H1 (cell line): ENCODE measurements around the gene ZNF830. TPM values are rescaled to one million over a fixed set of nuclear protein-coding genes. Genes with fewer than 3 reads are reported as not detected.

ENCODE experiments used
- CTCF ChIA-PET: fragments of 300-600 bp; sonication (Branson Sonifier 250); formaldehyde crosslinking; loops from one replicate; lab custom pipeline; 2021; ENCODE audit not compliant: partially characterized antibody; lab: Charles Lee
- POLR2A ChIA-PET: fragments of 300-600 bp; sonication (Branson Sonifier 250); formaldehyde crosslinking; loops from one replicate; lab custom pipeline; 2021; ENCODE audit warnings: inconsistent platforms; ENCODE audit not compliant: partially characterized antibody; lab: Charles Lee
- DNase-seq, 2 experiments: peaks; one replicate each; pipeline versions ENCODE4 v3.0.0 to v3.0.0-alpha.2; 2010 to 2022; ENCODE audit warnings: low spot score in 2 of 2, low read depth in 1 of 2, mixed read lengths in 1 of 2
- FAIRE-seq: peaks from 2 replicates; lab custom pipeline; 2011; peaks lifted over from hg19 to GRCh38; lab: Jason Lieb, UNC
- H2AFZ ChIP-seq: 2 replicates; pipeline ENCODE4 v1.8.1; 2012; ENCODE audit warnings: low read length, inconsistent platforms
- H2AK5ac ChIP-seq: 2 replicates; pipeline ENCODE4 v1.6.1; 2013; ENCODE audit warnings: low read depth, low read length
- H2BK120ac ChIP-seq: replicated peaks from 2 replicates; pipeline ENCODE3; 2013; ENCODE audit warnings: low read depth, low read length, inconsistent platforms
- H2BK12ac ChIP-seq: 2 replicates; pipeline ENCODE4 v1.6.1; 2013; ENCODE audit warnings: low read depth, low read length
- H2BK15ac ChIP-seq: 2 replicates; pipeline ENCODE4 v1.6.1; 2013; ENCODE audit warnings: low read length
- H2BK20ac ChIP-seq: 2 replicates; pipeline ENCODE4 v1.6.1; 2013; ENCODE audit warnings: low read length
- H2BK5ac ChIP-seq: 2 replicates; pipeline ENCODE4 v1.6.1; 2013; ENCODE audit warnings: low read depth, low read length
- H3K14ac ChIP-seq: 2 replicates; pipeline ENCODE4 v1.6.1; 2013; ENCODE audit warnings: inconsistent platforms; ENCODE audit not compliant: insufficient read length
- H3K18ac ChIP-seq: 2 replicates; pipeline ENCODE4 v1.6.1; 2013; ENCODE audit warnings: low read length; ENCODE audit errors: extremely low read depth
- H3K23ac ChIP-seq: 2 replicates; pipeline ENCODE4 v1.6.1; 2013; ENCODE audit warnings: inconsistent platforms; ENCODE audit not compliant: insufficient read length
- H3K23me2 ChIP-seq: 2 replicates; pipeline ENCODE4 v1.6.1; 2013; ENCODE audit warnings: low read depth, low read length
- H3K27ac ChIP-seq: 2 replicates; pipeline ENCODE4 v1.6.1; 2011; ENCODE audit warnings: low read depth, low read length, inconsistent platforms
- H3K27me3 ChIP-seq, 4 experiments: replicated peaks in 1 of 4; 1 replicate in 1 of 4; 2 replicates in 3 of 4; pipeline versions ENCODE4 v1.6.1 to v1.8.1; 2011 to 2013; ENCODE audit warnings: low read length in 3 of 4, mild to moderate bottlenecking in 3 of 4, inconsistent platforms in 2 of 4, mixed read lengths in 2 of 4, moderate library complexity in 1 of 4; ENCODE audit not compliant: control insufficient read depth in 3 of 4, insufficient read depth in 3 of 4; ENCODE audit errors: extremely low read depth in 1 of 4
- H3K36me3 ChIP-seq, 4 experiments: 2 replicates each; pipeline versions ENCODE4 v1.6.1 to v1.8.1; 2011 to 2013; ENCODE audit warnings: mild to moderate bottlenecking in 4 of 4, low read length in 3 of 4, moderate library complexity in 2 of 4, control low read depth in 1 of 4, inconsistent platforms in 1 of 4; ENCODE audit not compliant: insufficient read depth in 4 of 4, control insufficient read depth in 2 of 4
- H3K4ac ChIP-seq: replicated peaks from 2 replicates; pipeline ENCODE3; 2013; ENCODE audit warnings: low read length, low read depth, mixed read lengths, inconsistent platforms; ENCODE audit not compliant: insufficient read length
- H3K4me1 ChIP-seq, 4 experiments: replicated peaks in 1 of 4; 1 replicate in 1 of 4; 2 replicates in 3 of 4; pipeline versions ENCODE4 v1.6.1 to v1.8.1; 2011 to 2013; ENCODE audit warnings: low read length in 3 of 4, inconsistent platforms in 2 of 4, mixed read lengths in 1 of 4; ENCODE audit not compliant: insufficient read depth in 4 of 4, control insufficient read depth in 3 of 4
- H3K4me2 ChIP-seq, 2 experiments: 2 replicates each; pipeline versions ENCODE4 v1.6.1 to v1.8.1; 2011 to 2013; ENCODE audit warnings: low read depth in 2 of 2, low read length in 2 of 2, control low read depth in 1 of 2, inconsistent platforms in 1 of 2, mild to moderate bottlenecking in 1 of 2; ENCODE audit not compliant: insufficient read depth in 1 of 2
- H3K4me3 ChIP-seq, 4 experiments: fragments of 200-600, 300-600 bp in 1 of 4; sonication (generic), shearing (Covaris generic), sonication (Bioruptor Twin) in 1 of 4; 2 replicates each; pipeline versions ENCODE4 v1.5.1 to v1.8.1; 2011 to 2016; ENCODE audit warnings: low read length in 4 of 4, low read depth in 3 of 4, control low read depth in 2 of 4, inconsistent platforms in 2 of 4, mild to moderate bottlenecking in 2 of 4, mixed read lengths in 1 of 4, moderate library complexity in 1 of 4; ENCODE audit not compliant: insufficient read depth in 2 of 4; ENCODE audit errors: extremely low read depth in 1 of 4
- H3K56ac ChIP-seq: replicated peaks from 2 replicates; pipeline ENCODE3; 2013; ENCODE audit warnings: low read depth, mild to moderate bottlenecking, mixed read lengths, low read length, inconsistent platforms; ENCODE audit not compliant: insufficient read length
- H3K79me1 ChIP-seq: 2 replicates; pipeline ENCODE4 v1.6.1; 2013; ENCODE audit warnings: low read depth, low read length, control low read depth
- H3K79me2 ChIP-seq, 2 experiments: 2 replicates each; pipeline versions ENCODE4 v1.6.1 to v1.8.1; 2012 to 2013; ENCODE audit warnings: low read length in 2 of 2, mild to moderate bottlenecking in 2 of 2, inconsistent platforms in 1 of 2; ENCODE audit not compliant: insufficient read depth in 2 of 2, control insufficient read depth in 1 of 2
- H3K9ac ChIP-seq, 4 experiments: replicated peaks in 1 of 4; 1 replicate in 1 of 4; 2 replicates in 3 of 4; pipeline versions ENCODE4 v1.6.1 to v1.8.1; 2011 to 2013; ENCODE audit warnings: low read depth in 3 of 4, low read length in 3 of 4, control low read depth in 2 of 4, mild to moderate bottlenecking in 2 of 4, moderate library complexity in 2 of 4, inconsistent platforms in 1 of 4; ENCODE audit errors: extremely low read depth in 1 of 4
- H3K9me3 ChIP-seq, 2 experiments: 2 replicates each; pipeline versions ENCODE4 v1.6.1 to v1.8.1; 2012 to 2013; ENCODE audit warnings: mild to moderate bottlenecking in 2 of 2, moderate library complexity in 2 of 2, control low read depth in 1 of 2, inconsistent platforms in 1 of 2, low read depth in 1 of 2, low read length in 1 of 2, mixed read lengths in 1 of 2; ENCODE audit not compliant: insufficient read depth in 2 of 2
- H4K20me1 ChIP-seq, 2 experiments: replicated peaks in 1 of 2; 2 replicates each; pipeline versions ENCODE3 to v1.8.1; 2011 to 2013; ENCODE audit warnings: inconsistent platforms in 2 of 2, low read length in 2 of 2, mild to moderate bottlenecking in 1 of 2; ENCODE audit not compliant: insufficient read depth in 2 of 2, control insufficient read depth in 1 of 2
- H4K5ac ChIP-seq: 2 replicates; pipeline ENCODE4 v1.6.1; 2013; ENCODE audit warnings: low read length, low read depth, mixed read lengths, inconsistent platforms; ENCODE audit not compliant: insufficient read length
- H4K8ac ChIP-seq: 2 replicates; pipeline ENCODE4 v1.8.0; 2013; ENCODE audit warnings: mild to moderate bottlenecking, moderate library complexity, low read length, inconsistent platforms; ENCODE audit not compliant: insufficient read depth; ENCODE audit errors: extremely low read depth
- H4K91ac ChIP-seq: replicated peaks from 2 replicates; pipeline ENCODE3; 2013; ENCODE audit warnings: low read length, mixed read lengths, inconsistent platforms; ENCODE audit not compliant: insufficient read length
- BRCA1 ChIP-seq: IDR thresholded peaks from 2 replicates; pipeline ENCODE4 v1.6.1; 2012; ENCODE audit warnings: low read depth, low read length, improper control_type of control experiment
- CHD2 ChIP-seq: IDR thresholded peaks from 2 replicates; pipeline ENCODE4 v1.6.1; 2012; ENCODE audit warnings: low read length, improper control_type of control experiment
- CREB1 ChIP-seq: IDR thresholded peaks from 2 replicates; pipeline ENCODE4 v1.6.1; 2012; ENCODE audit warnings: inconsistent platforms
- FOSL1 ChIP-seq: IDR thresholded peaks from 2 replicates; pipeline ENCODE4 v1.6.1; 2011; ENCODE audit warnings: mild to moderate bottlenecking, low read depth, low read length, moderate library complexity; ENCODE audit not compliant: insufficient read depth
- HDAC2 ChIP-seq, 2 experiments: fragments of 300-600 bp in 1 of 2; sonication (generic) in 1 of 2; IDR thresholded peaks; 2 replicates each; pipeline ENCODE4 v1.6.1; 2011 to 2012; ENCODE audit warnings: low read depth in 2 of 2, low read length in 2 of 2, mild to moderate bottlenecking in 2 of 2, moderate library complexity in 2 of 2, borderline replicate concordance in 1 of 2, inconsistent platforms in 1 of 2
- HDAC6 ChIP-seq: IDR thresholded peaks from one replicate; pipeline ENCODE4 v1.7.1; 2012; ENCODE audit warnings: low read depth, mild to moderate bottlenecking, inconsistent platforms, low read length, moderate library complexity
- MAFK ChIP-seq: IDR thresholded peaks from 2 replicates; pipeline ENCODE4 v1.6.1; 2012; ENCODE audit warnings: low read depth, mild to moderate bottlenecking, improper control_type of control experiment, low read length
- MAX ChIP-seq: IDR thresholded peaks from 2 replicates; pipeline ENCODE4 v1.6.1; 2012; ENCODE audit warnings: inconsistent platforms
- PHF8 ChIP-seq: fragments of 200-600 bp; sonication (generic); conservative IDR thresholded peaks from 2 replicates; pipeline ENCODE4 v1.7.1; 2012; ENCODE audit warnings: low read depth, mild to moderate bottlenecking, inconsistent platforms, low read length, moderate library complexity
- POLR2AphosphoS5 ChIP-seq: IDR thresholded peaks from 2 replicates; pipeline ENCODE4 v1.6.1; 2011; ENCODE audit warnings: low read depth, low read length
- RAD21 ChIP-seq, 2 experiments: IDR thresholded peaks in 1 of 2; conservative IDR thresholded peaks in 1 of 2; 2 replicates each; pipeline ENCODE4 v1.6.1; 2011; ENCODE audit warnings: low read depth in 2 of 2, low read length in 2 of 2, improper control_type of control experiment in 1 of 2, inconsistent platforms in 1 of 2, mild to moderate bottlenecking in 1 of 2, moderate library complexity in 1 of 2
- SIN3A ChIP-seq, 2 experiments: IDR thresholded peaks in 1 of 2; conservative IDR thresholded peaks in 1 of 2; 2 replicates each; pipeline ENCODE4 v1.6.1; 2011 to 2012; ENCODE audit warnings: low read length in 2 of 2, improper control_type of control experiment in 1 of 2, low read depth in 1 of 2, mild to moderate bottlenecking in 1 of 2
- WGBS, 2 experiments: shearing (Covaris generic) in 1 of 2; methylation state at CpG; one replicate each; pipeline versions ENCODE4 v1.1.6 to v1.1.7; 2013 to 2015; ENCODE audit warnings: low lambda C conversion rate in 2 of 2, mixed read lengths in 2 of 2, inconsistent platforms in 1 of 2, low coverage in 1 of 2, missing lambda C conversion rate in 1 of 2; ENCODE audit not compliant: insufficient replicate concordance in 2 of 2, insufficient coverage in 1 of 2, insufficient read length in 1 of 2; ENCODE audit errors: extremely low coverage in 1 of 2, missing lambda C conversion rate in 1 of 2; 5-methylcytosine and 5-hydroxymethylcytosine counted together
- polyA plus RNA-seq, 7 experiments: library from polyadenylated mRNA; depleted of rRNA in 3 of 7; stranded (reverse) in 5 of 7; unstranded in 2 of 7; fragments of >200 nt in 5 of 7; fragments of 200-250 nt in 2 of 7; gene quantifications; 1 replicate in 5 of 7; 2 replicates in 1 of 7; 4 replicates in 1 of 7; pipeline versions ENCODE4 v1.2.1 to v1.2.3, GENCODE V29; 2011 to 2013; ENCODE audit warnings: missing spikeins in 2 of 7, mixed read lengths in 2 of 7
- total RNA-seq: library from RNA; stranded (reverse); fragmentation: NEBNext Ultra II Directional; extraction: Animal tissue kit (Norgen Biotek cat#: 25700); gene quantifications from 2 replicates; pipeline ENCODE4 v1.2.1, GENCODE V29; 2021

ZNF830 gene
- total and polyA plus RNA-seq, 2 of the 8 experiments (the other 6 are each of a cell fraction or from before 2014, with no cell fraction given), result 4.2 to 19.9 TPM

- Histone ChIP-seq H3K18ac (no peak within 1 kb of the TSS; the same call in 1 of the 2 replicates), H3K79me1 (peaks cover 3% of the 10 kb centered on the region; the same call in 1 of the 2 replicates), H2AFZ (no peak within 1 kb of the TSS), H3K27ac (peak within 1 kb of the TSS; percentile 91), H3K9ac (peak within 1 kb of the TSS; percentile 57 to 98 (median 94)), H4K8ac (peak within 1 kb of the TSS; percentile 94), H3K27me3 (no peaks in the 10 kb centered on the region), H3K4me2 (peak within 1 kb of the TSS; percentile 67 to 90), H2BK120ac (no peak within 1 kb of the TSS), H2BK12ac (no peak within 1 kb of the TSS), H3K4me3 (peak within 1 kb of the TSS; percentile 72 to 98 (median 76)), H3K9me3 (no peaks in the 10 kb centered on the region), H3K4ac (no peak within 1 kb of the TSS), H3K4me1 (peaks cover 0 to 6% (median 4%) of the 10 kb centered on the region in 4 experiments; a peak in 4 of 7 replicates), H3K36me3 (peaks cover 0 to 19% (median 4%) of the 10 kb centered on the region in 4 experiments; a peak in 6 of 8 replicates), H2AK5ac (no peak within 1 kb of the TSS), H2BK20ac (no peak within 1 kb of the TSS), H3K14ac (no peak within 1 kb of the TSS), H3K79me2 (peaks cover 3 to 45% of the 10 kb centered on the region in 2 experiments), H4K91ac (peak within 1 kb of the TSS; percentile 51), H4K5ac (peak within 1 kb of the TSS; percentile 90), H2BK5ac (0 out of 2 replicates have a peak within 1 kb of the TSS, but pooled peaks have one; percentile 57), H3K23me2 (no peaks in the 10 kb centered on the region; the same call in 1 of the 2 replicates), H4K20me1 (peaks cover 0 to 1% of the 10 kb centered on the region in 2 experiments), H3K56ac (peak within 1 kb of the TSS; percentile 56), H3K23ac (no peak within 1 kb of the TSS), H2BK15ac (no peak within 1 kb of the TSS)
- CTCF ChIA-PET, result no interaction called here
- WGBS, 2 experiments, result 0% methylated on average over 32 of the region's 39 CpGs; no CpG with 5 or more reads in 1 of the 2 experiments
- FAIRE-seq (no peak), DNase-seq (peak; percentile 85 to 96)
- POLR2A ChIA-PET, result interaction anchor here (0.7 to 4.9 kb wide), 15 partner anchors 12 to 375 kb away, joined by 3 to 44 read pairs (median 6); partner anchors contain the start of genes CCT6B, FNDC8, RFFL and ZNF830
- TF ChIP-seq MAX (peak; percentile 98), RAD21 (IDR thresholded peaks at IDR 0.05 in 1 of 2, conservative IDR thresholded peaks at IDR 0.05 in 1 of 2; ENCODE audit: low read depth in 2 of 2, low read length in 2 of 2) (peak in 1 of 2 experiments; percentile 5; a peak in 1 of 4 replicates), SIN3A (conservative IDR thresholded peaks at IDR 0.05 in 1 of 2, IDR thresholded peaks at IDR 0.05 in 1 of 2; ENCODE audit: low read depth in 1 of 2, low read length in 2 of 2) (peak; percentile 75 to 77; a peak in 2 of 4 replicates), PHF8 (peak; percentile 67; the same call in 1 of the 2 replicates), CREB1 (peak; percentile 42; the same call in 1 of the 2 replicates), POLR2AphosphoS5 (peak; percentile 93), BRCA1 (no peak), MAFK (no peak), HDAC6 (no peak), HDAC2 (IDR thresholded peaks at IDR 0.05; ENCODE audit: borderline replicate concordance in 1 of 2, low read depth in 2 of 2, low read length in 2 of 2) (no peak), CHD2 (0 out of 2 replicates have a peak, but pooled peaks have one; percentile 22), FOSL1 (peak; percentile 57; the same call in 1 of the 2 replicates)
Measured at GRCh38 chr17:34980353-34980680, 19.0 kb downstream of the ZNF830 start, which contains the start of gene LIG3. Gene LIG3 (plus strand): TSS chr17:34980512. CDS start chr17:34983006, 2,494 bp downstream.
